ENCODE data around the gene AOPEP. TPM values are rescaled to one million over a fixed set of nuclear protein-coding genes. Genes with fewer than 3 reads are reported as not detected.

Gene AOPEP
- total RNA-seq, 1 donor from 2014 or later, result 25.8 TPM

- H3K27me3 Mint-ChIP-seq (ENCODE audit: unreplicated experiment), result peaks cover 6% of the 10 kb centered on the region
- no peak overlapping the region for H3K4me3 Mint-ChIP-seq (ENCODE audit: unreplicated experiment)
- peaks cover 6% of the 10 kb centered on the region for H3K9me3 Mint-ChIP-seq (ENCODE audit: unreplicated experiment)
- TF ChIP-seq CTCF (IDR thresholded peaks at IDR 0.05; ENCODE audit: partially characterized antibody, unreplicated experiment), result no peak
- DNase-seq, result no peak
- peaks cover 4% of the 10 kb centered on the region for H3K36me3 Mint-ChIP-seq (ENCODE audit: unreplicated experiment)
- peaks cover 39% of the 10 kb centered on the region for H3K4me1 Mint-ChIP-seq (ENCODE audit: low read depth, unreplicated experiment)
- H3K27ac Mint-ChIP-seq (ENCODE audit: unreplicated experiment), result peak overlapping the region; percentile 64
Observed at GRCh38 chr9:95104581-95104960, 378.1 kb downstream of the AOPEP start.

DNA sequence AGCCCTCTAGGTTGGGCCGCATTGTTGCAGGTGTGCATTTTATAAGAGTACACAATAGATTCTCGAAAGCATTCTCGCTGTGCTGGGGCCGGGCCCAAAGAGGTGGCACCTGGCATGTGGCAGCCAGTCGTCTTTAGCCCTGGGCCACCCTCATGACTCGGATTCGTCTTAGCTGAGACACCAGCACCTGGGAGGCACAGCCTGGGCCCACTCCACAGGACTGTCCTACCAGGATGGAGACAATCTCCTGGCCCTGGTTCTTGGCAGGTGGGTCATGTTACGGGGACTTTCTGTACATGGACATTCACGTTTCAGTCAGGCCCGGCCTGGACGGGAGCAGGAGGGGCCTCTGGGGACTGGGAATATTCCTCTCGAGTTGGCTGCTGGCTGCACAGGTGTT lies 378.5 kb downstream of the AOPEP start:
- TF ChIP-seq CTCF (IDR thresholded peaks at IDR 0.05; ENCODE audit: partially characterized antibody, unreplicated experiment), result no peak
- Mint-ChIP-seq H3K36me3 (ENCODE audit: unreplicated experiment) (peaks cover 4% of the 10 kb centered on the region), H3K27ac (ENCODE audit: unreplicated experiment) (peak overlapping the region; percentile 64), H3K4me1 (ENCODE audit: low read depth, unreplicated experiment) (peaks cover 39% of the 10 kb centered on the region), H3K9me3 (ENCODE audit: unreplicated experiment) (peaks cover 6% of the 10 kb centered on the region), H3K27me3 (ENCODE audit: unreplicated experiment) (peaks cover 6% of the 10 kb centered on the region), H3K4me3 (ENCODE audit: unreplicated experiment) (no peak overlapping the region)
- no peak for DNase-seq

- no peak for TF ChIP-seq CTCF (IDR thresholded peaks at IDR 0.05; ENCODE audit: partially characterized antibody, unreplicated experiment)
- Mint-ChIP-seq H3K4me1 (ENCODE audit: low read depth, unreplicated experiment) (peaks cover 38% of the 10 kb centered on the region), H3K27ac (ENCODE audit: unreplicated experiment) (peak overlapping the region; percentile 41), H3K4me3 (ENCODE audit: unreplicated experiment) (no peak overlapping the region), H3K36me3 (ENCODE audit: unreplicated experiment) (peaks cover 4% of the 10 kb centered on the region), H3K9me3 (ENCODE audit: unreplicated experiment) (peaks cover 6% of the 10 kb centered on the region), H3K27me3 (ENCODE audit: unreplicated experiment) (peaks cover 6% of the 10 kb centered on the region)
- DNase-seq, result no peak
Observed at GRCh38 chr9:95105519-95106287, 379.2 kb downstream of the AOPEP start.

GRCh38 chr9:95107001-95107749 lies 380.7 kb downstream of the AOPEP start:
- TF ChIP-seq CTCF (IDR thresholded peaks at IDR 0.05; ENCODE audit: partially characterized antibody, unreplicated experiment), result no peak
- Mint-ChIP-seq H3K27me3 (ENCODE audit: unreplicated experiment) (peaks cover 2% of the 10 kb centered on the region), H3K36me3 (ENCODE audit: unreplicated experiment) (peaks cover 4% of the 10 kb centered on the region), H3K27ac (ENCODE audit: unreplicated experiment) (no peak overlapping the region), H3K9me3 (ENCODE audit: unreplicated experiment) (peaks cover 6% of the 10 kb centered on the region), H3K4me3 (ENCODE audit: unreplicated experiment) (no peak overlapping the region), H3K4me1 (ENCODE audit: low read depth, unreplicated experiment) (peaks cover 24% of the 10 kb centered on the region)
- DNase-seq, result no peak

GRCh38 chr9:95107976-95108375 lies 381.5 kb downstream of the AOPEP start:
- H3K4me3 Mint-ChIP-seq (ENCODE audit: unreplicated experiment), result no peak overlapping the region
- H3K27me3 Mint-ChIP-seq (ENCODE audit: unreplicated experiment), result peaks cover 2% of the 10 kb centered on the region
- no peak for DNase-seq
- peaks cover 6% of the 10 kb centered on the region for H3K9me3 Mint-ChIP-seq (ENCODE audit: unreplicated experiment)
- no peak for TF ChIP-seq CTCF (IDR thresholded peaks at IDR 0.05; ENCODE audit: partially characterized antibody, unreplicated experiment)
- H3K4me1 Mint-ChIP-seq (ENCODE audit: low read depth, unreplicated experiment), result peaks cover 24% of the 10 kb centered on the region
- no peak overlapping the region for H3K27ac Mint-ChIP-seq (ENCODE audit: unreplicated experiment)
- H3K36me3 Mint-ChIP-seq (ENCODE audit: unreplicated experiment), result peaks cover 4% of the 10 kb centered on the region
